K562 (cell line): ENCODE results near the gene PARD3. TPM values are rescaled to one million over a fixed set of nuclear protein-coding genes. Genes with fewer than 3 reads are reported as not detected.

Experiments used
- FOSL1 ChIP-seq: fragments of 200-800 bp; sonication (Bioruptor generic); conservative IDR thresholded peaks from 2 replicates; pipeline ENCODE4 v1.6.1; 2016; ENCODE audit warnings: missing genetic modification characterization, missing compliant biosample characterization
- MIER1 ChIP-seq: fragments of 450-650 bp; IDR thresholded peaks from 2 replicates; pipeline ENCODE4 v1.6.1; 2016; ENCODE audit warnings: antibody characterized with exemption, mild to moderate bottlenecking, low read depth
- MYNN ChIP-seq, 2 experiments: sonication (generic); formaldehyde crosslinking in 1 of 2; IDR thresholded peaks; 2 replicates each; pipeline versions ENCODE4 v1.5.0 to v1.6.1; 2016 to 2020; ENCODE audit warnings: antibody characterized with exemption in 1 of 2, missing genetic modification reagents in 1 of 2
- PML ChIP-seq: IDR thresholded peaks from 2 replicates; pipeline ENCODE4 v1.6.1; 2012; ENCODE audit warnings: low read length, inconsistent platforms
- RBM25 ChIP-seq: fragments of 200-400 bp; formaldehyde crosslinking; IDR thresholded peaks from 2 replicates; pipeline ENCODE4 v1.6.1; 2018; ENCODE audit warnings: low read length, low read depth, moderate library complexity; ENCODE audit not compliant: severe bottlenecking
- RHOXF2B ChIP-seq: fragments of 250-450 bp; sonication (Bioruptor Pico); conservative IDR thresholded peaks from 2 replicates; pipeline ENCODE4 v1.5.1; 2021
- TCF7L2 ChIP-seq: fragments of 150-350 bp; IDR thresholded peaks from 2 replicates; pipeline ENCODE4 v1.6.1; 2016; ENCODE audit warnings: low read depth, mild to moderate bottlenecking, low read length, moderate library complexity
- ZNF79 ChIP-seq: fragments of 250-450 bp; sonication (Bioruptor Pico); IDR thresholded peaks from 2 replicates; pipeline ENCODE4 v1.4.0; 2020; ENCODE audit warnings: low read depth, mild to moderate bottlenecking, moderate library complexity
- polyA plus RNA-seq, 8 experiments: library from polyadenylated mRNA; depleted of rRNA in 4 of 8; stranded (reverse) in 5 of 8; unstranded in 3 of 8; fragments of >200 nt; fragmentation: Nextera tagmentation in 2 of 8; fragmentation: Illumina TruSeq in 1 of 8; extraction: Ambion mirVana in 2 of 8; extraction: Trizol in 1 of 8; gene quantifications; 2 replicates each; pipeline versions ENCODE4 v1.2.1 to v1.2.3, GENCODE V29; 2011 to 2014; ENCODE audit warnings: inconsistent platforms in 1 of 8, missing spikeins in 1 of 8
- total RNA-seq, 7 experiments: library from RNA; depleted of rRNA in 6 of 7; stranded (reverse); fragments of >200 nt in 6 of 7; fragmentation: Illumina TruSeq in 2 of 7; extraction: Trizol in 2 of 7; gene quantifications; 2 replicates each; pipeline versions ENCODE4 v1.2.1 to v1.2.3, GENCODE V29; 2011 to 2021; ENCODE audit warnings: low replicate concordance in 1 of 7
- TF ChIP-seq, protein P1 (sequence below): sonication (generic); formaldehyde crosslinking; IDR thresholded peaks from 2 replicates; pipeline ENCODE4 v1.8.0; 2022; ENCODE audit warnings: mild to moderate bottlenecking, missing genetic modification reagents
- TF ChIP-seq, protein P2 (sequence below): fragments of 450-650 bp; IDR thresholded peaks from 2 replicates; pipeline ENCODE4 v1.6.1; 2016; ENCODE audit warnings: missing biosample characterization, missing genetic modification characterization

The PARD3 gene
- total and polyA plus RNA-seq, 9 of the 15 experiments (the other 6 are each of a cell fraction or from before 2014, with no cell fraction given), result 2.7 to 11.7 (median 7.7) TPM

DNA sequence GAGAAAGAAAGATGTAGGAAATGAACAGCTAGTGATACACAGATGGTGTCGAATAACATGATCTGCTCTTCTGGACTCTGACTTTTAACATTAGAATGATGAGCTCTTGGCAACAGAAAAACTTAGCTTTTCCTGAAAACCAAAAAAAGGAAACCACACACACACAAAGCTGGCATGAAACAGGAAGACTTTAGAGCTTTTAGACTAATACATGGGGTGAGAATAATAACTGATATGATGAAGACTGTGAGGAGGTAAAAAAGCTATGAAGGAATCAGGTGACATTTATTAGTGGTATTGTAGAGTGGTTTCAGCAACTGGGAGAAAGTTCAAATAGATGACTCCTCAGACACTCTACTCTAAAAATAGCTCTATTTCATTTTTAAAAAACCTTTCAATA is 491.9 kb downstream of the PARD3 start (continued):
- TF ChIP-seq, protein P1, sequence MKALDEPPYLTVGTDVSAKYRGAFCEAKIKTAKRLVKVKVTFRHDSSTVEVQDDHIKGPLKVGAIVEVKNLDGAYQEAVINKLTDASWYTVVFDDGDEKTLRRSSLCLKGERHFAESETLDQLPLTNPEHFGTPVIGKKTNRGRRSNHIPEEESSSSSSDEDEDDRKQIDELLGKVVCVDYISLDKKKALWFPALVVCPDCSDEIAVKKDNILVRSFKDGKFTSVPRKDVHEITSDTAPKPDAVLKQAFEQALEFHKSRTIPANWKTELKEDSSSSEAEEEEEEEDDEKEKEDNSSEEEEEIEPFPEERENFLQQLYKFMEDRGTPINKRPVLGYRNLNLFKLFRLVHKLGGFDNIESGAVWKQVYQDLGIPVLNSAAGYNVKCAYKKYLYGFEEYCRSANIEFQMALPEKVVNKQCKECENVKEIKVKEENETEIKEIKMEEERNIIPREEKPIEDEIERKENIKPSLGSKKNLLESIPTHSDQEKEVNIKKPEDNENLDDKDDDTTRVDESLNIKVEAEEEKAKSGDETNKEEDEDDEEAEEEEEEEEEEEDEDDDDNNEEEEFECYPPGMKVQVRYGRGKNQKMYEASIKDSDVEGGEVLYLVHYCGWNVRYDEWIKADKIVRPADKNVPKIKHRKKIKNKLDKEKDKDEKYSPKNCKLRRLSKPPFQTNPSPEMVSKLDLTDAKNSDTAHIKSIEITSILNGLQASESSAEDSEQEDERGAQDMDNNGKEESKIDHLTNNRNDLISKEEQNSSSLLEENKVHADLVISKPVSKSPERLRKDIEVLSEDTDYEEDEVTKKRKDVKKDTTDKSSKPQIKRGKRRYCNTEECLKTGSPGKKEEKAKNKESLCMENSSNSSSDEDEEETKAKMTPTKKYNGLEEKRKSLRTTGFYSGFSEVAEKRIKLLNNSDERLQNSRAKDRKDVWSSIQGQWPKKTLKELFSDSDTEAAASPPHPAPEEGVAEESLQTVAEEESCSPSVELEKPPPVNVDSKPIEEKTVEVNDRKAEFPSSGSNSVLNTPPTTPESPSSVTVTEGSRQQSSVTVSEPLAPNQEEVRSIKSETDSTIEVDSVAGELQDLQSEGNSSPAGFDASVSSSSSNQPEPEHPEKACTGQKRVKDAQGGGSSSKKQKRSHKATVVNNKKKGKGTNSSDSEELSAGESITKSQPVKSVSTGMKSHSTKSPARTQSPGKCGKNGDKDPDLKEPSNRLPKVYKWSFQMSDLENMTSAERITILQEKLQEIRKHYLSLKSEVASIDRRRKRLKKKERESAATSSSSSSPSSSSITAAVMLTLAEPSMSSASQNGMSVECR (CRISPR knock-in tag), result no peak
- no peak for TF ChIP-seq MIER1
- TF ChIP-seq, protein P2, sequence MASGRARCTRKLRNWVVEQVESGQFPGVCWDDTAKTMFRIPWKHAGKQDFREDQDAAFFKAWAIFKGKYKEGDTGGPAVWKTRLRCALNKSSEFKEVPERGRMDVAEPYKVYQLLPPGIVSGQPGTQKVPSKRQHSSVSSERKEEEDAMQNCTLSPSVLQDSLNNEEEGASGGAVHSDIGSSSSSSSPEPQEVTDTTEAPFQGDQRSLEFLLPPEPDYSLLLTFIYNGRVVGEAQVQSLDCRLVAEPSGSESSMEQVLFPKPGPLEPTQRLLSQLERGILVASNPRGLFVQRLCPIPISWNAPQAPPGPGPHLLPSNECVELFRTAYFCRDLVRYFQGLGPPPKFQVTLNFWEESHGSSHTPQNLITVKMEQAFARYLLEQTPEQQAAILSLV (tag), result no peak
- TF ChIP-seq FOSL1 (tag), result no peak
- no peak for TF ChIP-seq RHOXF2B
- TF ChIP-seq TCF7L2, result no peak
- no peak for TF ChIP-seq RBM25
- TF ChIP-seq ZNF79 (CRISPR knock-in tag), result no peak
- no peak for TF ChIP-seq PML
- no peak for TF ChIP-seq MYNN (IDR thresholded peaks at IDR 0.05)
- no peak for TF ChIP-seq MYNN (CRISPR knock-in tag; IDR thresholded peaks at IDR 0.05)
